Kidney glomerular epithelial cell (primary cell): ENCODE measurements around the gene HARS1.
"Not testable (repeated sequence)": the region's sequence is repeated elsewhere in the genome, so short reads cannot be mapped to it uniquely, and the experiment has no call there.

Experiments
- DNase-seq: peaks from one replicate; lab custom pipeline; 2025; lab: John Stamatoyannopoulos, UW

The HARS1 gene

GRCh38 chr5:140677947-140678346, 13.2 kb downstream of the HARS1 start:
- no peak for DNase-seq

- DNase-seq, result no peak
These were observed 16.5 kb downstream of the HARS1 start for GRCh38 chr5:140674629-140675028.

- DNase-seq, result no peak
These were observed 17.0 kb downstream of the HARS1 start for GRCh38 chr5:140674211-140674610.

- no peak for DNase-seq
These were observed 17.8 kb downstream of the HARS1 start, which contains the start of gene DND1 for GRCh38 chr5:140673187-140673976. Gene DND1 (minus strand): TSS chr5:140673576. CDS start chr5:140673542, 34 bp downstream.

GRCh38 chr5:140672455-140673186, 18.5 kb downstream of the HARS1 start:
- DNase-seq, result no peak

- no peak for DNase-seq
These were observed 19.6 kb downstream of the HARS1 start for GRCh38 chr5:140671472-140672125.

- not testable (repeated sequence) for DNase-seq
These were observed 20.1 kb downstream of the HARS1 start for GRCh38 chr5:140671035-140671434.

GRCh38 chr5:140664359-140665119, 26.6 kb downstream of the HARS1 start, which contains the start of gene WDR55:
Gene WDR55 (plus strand): TSS chr5:140664904. CDS start chr5:140664913, 9 bp downstream.
- peak; percentile 90 for DNase-seq

GRCh38 chr5:140664030-140664358, 27.2 kb downstream of the HARS1 start:
- no peak for DNase-seq

- DNase-seq, result not testable (repeated sequence)
These were observed 30.8 kb downstream of the HARS1 start for GRCh38 chr5:140660371-140660770.

GRCh38 chr5:140658870-140659269, 32.3 kb downstream of the HARS1 start:
- DNase-seq, result no peak

GRCh38 chr5:140647042-140647419, 44.1 kb downstream of the HARS1 start:
- DNase-seq, result no peak

- DNase-seq, result no peak
These were observed 48.5 kb downstream of the HARS1 start for GRCh38 chr5:140642718-140643117.

GRCh38 chr5:140641716-140642115, 49.5 kb downstream of the HARS1 start:
- no peak for DNase-seq

GRCh38 chr5:140639148-140639981, 51.8 kb downstream of the HARS1 start, which contains the start of gene TMCO6:
Gene TMCO6 (plus strand): TSS chr5:140639451. CDS start chr5:140639528, 77 bp downstream.
- DNase-seq, result peak; percentile 85

GRCh38 chr5:140638898-140639147, 52.3 kb downstream of the HARS1 start:
- not testable (repeated sequence) for DNase-seq

GRCh38 chr5:140637371-140638100, 53.6 kb downstream of the HARS1 start:
- DNase-seq, result no peak

GRCh38 chr5:140635291-140636257, 55.6 kb downstream of the HARS1 start:
- no peak for DNase-seq

- no peak for DNase-seq
These were observed 57.1 kb downstream of the HARS1 start for GRCh38 chr5:140634103-140634502.
